Loucy (cell line): ENCODE measurements around the gene DRC7.

Experiments
- EZH2phosphoT487 ChIP-seq: fragments of 200-600 bp; IDR thresholded peaks from 2 replicates; pipeline ENCODE4 v1.6.1; 2018; ENCODE audit warnings: antibody characterized with exemption, mild to moderate bottlenecking, moderate library complexity, borderline replicate concordance
- TF ChIP-seq, protein P1 (sequence below): fragments of 200-600 bp; sonication (generic); conservative IDR thresholded peaks from 2 replicates; pipeline ENCODE4 v1.5.1; 2014; ENCODE audit warnings: mild to moderate bottlenecking, antibody characterized with exemption, low read length

DNA sequence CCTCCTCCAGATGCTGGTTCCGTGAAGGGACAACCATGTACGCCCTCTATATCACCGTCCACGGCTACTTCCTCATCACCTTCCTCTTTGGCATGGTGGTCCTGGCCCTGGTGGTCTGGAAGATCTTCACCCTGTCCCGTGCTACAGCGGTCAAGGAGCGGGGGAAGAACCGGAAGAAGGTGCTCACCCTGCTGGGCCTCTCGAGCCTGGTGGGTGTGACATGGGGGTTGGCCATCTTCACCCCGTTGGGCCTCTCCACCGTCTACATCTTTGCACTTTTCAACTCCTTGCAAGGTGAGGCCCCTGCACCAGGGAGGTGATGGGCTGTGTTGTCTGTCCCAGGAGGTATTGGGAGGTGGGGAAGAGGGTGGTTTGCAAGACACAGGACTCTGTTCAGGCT, 9.0 kb upstream of the DRC7 start:
- TF ChIP-seq, protein P1, sequence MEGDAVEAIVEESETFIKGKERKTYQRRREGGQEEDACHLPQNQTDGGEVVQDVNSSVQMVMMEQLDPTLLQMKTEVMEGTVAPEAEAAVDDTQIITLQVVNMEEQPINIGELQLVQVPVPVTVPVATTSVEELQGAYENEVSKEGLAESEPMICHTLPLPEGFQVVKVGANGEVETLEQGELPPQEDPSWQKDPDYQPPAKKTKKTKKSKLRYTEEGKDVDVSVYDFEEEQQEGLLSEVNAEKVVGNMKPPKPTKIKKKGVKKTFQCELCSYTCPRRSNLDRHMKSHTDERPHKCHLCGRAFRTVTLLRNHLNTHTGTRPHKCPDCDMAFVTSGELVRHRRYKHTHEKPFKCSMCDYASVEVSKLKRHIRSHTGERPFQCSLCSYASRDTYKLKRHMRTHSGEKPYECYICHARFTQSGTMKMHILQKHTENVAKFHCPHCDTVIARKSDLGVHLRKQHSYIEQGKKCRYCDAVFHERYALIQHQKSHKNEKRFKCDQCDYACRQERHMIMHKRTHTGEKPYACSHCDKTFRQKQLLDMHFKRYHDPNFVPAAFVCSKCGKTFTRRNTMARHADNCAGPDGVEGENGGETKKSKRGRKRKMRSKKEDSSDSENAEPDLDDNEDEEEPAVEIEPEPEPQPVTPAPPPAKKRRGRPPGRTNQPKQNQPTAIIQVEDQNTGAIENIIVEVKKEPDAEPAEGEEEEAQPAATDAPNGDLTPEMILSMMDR: no peak
- TF ChIP-seq EZH2phosphoT487: no peak
